ENCODE data around the gene TRUB2.

The TRUB2 gene

DNA sequence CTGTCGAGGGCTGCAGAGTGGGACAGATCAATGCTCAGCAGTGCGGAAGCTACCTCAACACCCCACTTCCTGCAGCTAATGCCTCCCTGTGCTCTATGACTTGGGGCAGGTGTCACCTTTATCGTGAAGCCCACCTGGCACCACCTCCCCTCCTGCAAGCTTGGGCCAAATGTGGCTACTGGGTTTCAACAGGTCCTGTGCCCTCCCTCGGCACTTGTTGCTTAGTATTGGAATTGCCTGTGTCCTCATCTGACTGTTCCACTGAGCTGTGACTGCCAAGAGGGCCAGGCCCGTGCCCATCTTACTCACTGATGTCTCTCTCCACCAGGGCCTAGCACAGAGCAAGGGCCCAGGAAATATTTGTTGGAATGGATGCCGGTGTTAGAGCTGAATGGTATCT is 27.5 kb upstream of the TRUB2 start:
- no peak overlapping the region for H3K9ac ChIP-seq (ENCODE audit: insufficient read length, low read depth)
- H3K27me3 ChIP-seq (ENCODE audit: insufficient read depth, insufficient read length), result no peaks in the 10 kb centered on the region
- H3K4me1 ChIP-seq (ENCODE audit: insufficient read depth, insufficient read length), result no peaks in the 10 kb centered on the region
- H3K36me3 ChIP-seq (ENCODE audit: insufficient read depth, insufficient read length, low read length), result peaks cover 78% of the 10 kb centered on the region
- H3K4me3 ChIP-seq (ENCODE audit: insufficient read length, low read depth), result no peak overlapping the region
- TF ChIP-seq SUZ12 (IDR thresholded peaks at IDR 0.05; ENCODE audit: extremely low read depth, insufficient read depth, insufficient read length) (no peak), YY1 (IDR thresholded peaks at IDR 0.05; ENCODE audit: insufficient read depth, insufficient read length) (no peak), ZNF274 (IDR thresholded peaks at IDR 0.05; ENCODE audit: low read depth, low read length) (no peak)
- H3K9me3 ChIP-seq (ENCODE audit: insufficient read depth, low read length), result no peaks in the 10 kb centered on the region
- DNase-seq (ENCODE audit: low read depth, low spot score), result no peak

DNA sequence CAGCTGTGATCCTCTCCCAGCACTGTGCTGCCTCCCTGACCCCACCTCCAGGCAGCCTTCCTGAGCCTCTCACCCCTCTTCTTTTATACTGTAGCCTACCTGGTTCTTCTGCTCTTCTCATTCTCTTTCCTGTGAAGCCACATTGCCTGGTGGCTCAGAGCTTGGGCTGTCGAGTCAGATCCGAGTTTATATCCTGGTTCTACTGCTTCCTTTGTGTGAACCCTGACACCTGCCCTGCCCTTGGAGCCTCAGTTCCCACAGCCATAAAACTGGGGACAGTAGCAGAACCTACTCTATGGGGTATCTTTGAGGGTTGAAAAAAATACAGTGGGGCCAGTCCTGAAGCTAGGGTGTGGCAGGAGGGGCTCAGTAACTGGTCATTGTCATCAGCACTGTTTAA is 26.9 kb upstream of the TRUB2 start:
- Histone ChIP-seq H3K36me3 (ENCODE audit: insufficient read depth, insufficient read length, low read length) (peaks cover 80% of the 10 kb centered on the region), H3K4me3 (ENCODE audit: insufficient read length, low read depth) (no peak overlapping the region), H3K9ac (ENCODE audit: insufficient read length, low read depth) (no peak overlapping the region), H3K27me3 (ENCODE audit: insufficient read depth, insufficient read length) (no peaks in the 10 kb centered on the region), H3K9me3 (ENCODE audit: insufficient read depth, low read length) (no peaks in the 10 kb centered on the region), H3K4me1 (ENCODE audit: insufficient read depth, insufficient read length) (no peaks in the 10 kb centered on the region)
- DNase-seq (ENCODE audit: low read depth, low spot score), result no peak
- TF ChIP-seq YY1 (IDR thresholded peaks at IDR 0.05; ENCODE audit: insufficient read depth, insufficient read length) (no peak), SUZ12 (IDR thresholded peaks at IDR 0.05; ENCODE audit: extremely low read depth, insufficient read depth, insufficient read length) (no peak), ZNF274 (IDR thresholded peaks at IDR 0.05; ENCODE audit: low read depth, low read length) (no peak)

DNA sequence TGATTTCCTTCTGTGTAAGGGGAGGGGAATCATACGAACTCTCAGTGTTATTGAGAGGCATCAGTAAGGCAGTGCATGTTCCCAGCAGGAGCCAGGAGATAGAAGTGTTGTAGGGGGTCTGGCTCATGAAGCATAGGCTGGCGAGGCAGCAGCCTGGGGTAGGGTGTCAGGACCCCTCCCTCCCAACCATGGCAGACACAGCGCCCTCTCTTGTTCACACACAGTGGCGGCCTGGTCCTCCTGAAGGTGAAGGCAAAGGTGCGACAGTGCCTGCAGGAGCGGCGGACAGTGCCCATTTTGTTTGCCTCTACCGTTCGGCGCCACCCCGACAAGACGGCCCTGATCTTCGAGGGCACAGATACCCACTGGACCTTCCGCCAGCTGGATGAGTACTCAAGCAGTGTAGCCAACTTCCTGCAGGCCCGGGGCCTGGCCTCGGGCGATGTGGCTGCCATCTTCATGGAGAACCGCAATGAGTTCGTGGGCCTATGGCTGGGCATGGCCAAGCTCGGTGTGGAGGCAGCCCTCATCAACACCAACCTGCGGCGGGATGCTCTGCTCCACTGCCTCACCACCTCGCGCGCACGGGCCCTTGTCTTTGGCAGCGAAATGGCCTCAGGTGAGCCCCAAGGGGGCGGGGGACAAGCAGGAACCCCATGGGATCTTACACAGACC is 22.8 kb upstream of the TRUB2 start:
- Histone ChIP-seq H3K9ac (ENCODE audit: insufficient read length, low read depth) (no peak overlapping the region), H3K27me3 (ENCODE audit: insufficient read depth, insufficient read length) (no peaks in the 10 kb centered on the region), H3K9me3 (ENCODE audit: insufficient read depth, low read length) (no peaks in the 10 kb centered on the region), H3K4me3 (ENCODE audit: insufficient read length, low read depth) (no peak overlapping the region), H3K4me1 (ENCODE audit: insufficient read depth, insufficient read length) (no peaks in the 10 kb centered on the region), H3K36me3 (ENCODE audit: insufficient read depth, insufficient read length, low read length) (peaks cover 75% of the 10 kb centered on the region)
- TF ChIP-seq SUZ12 (IDR thresholded peaks at IDR 0.05; ENCODE audit: extremely low read depth, insufficient read depth, insufficient read length), result no peak
- TF ChIP-seq ZNF274 (IDR thresholded peaks at IDR 0.05; ENCODE audit: low read depth, low read length), result no peak
- no peak for TF ChIP-seq YY1 (IDR thresholded peaks at IDR 0.05; ENCODE audit: insufficient read depth, insufficient read length)
- DNase-seq (ENCODE audit: low read depth, low spot score), result no peak

GRCh38 chr9:128343855-128344254 is 21.6 kb upstream of the TRUB2 start:
- no peak overlapping the region for H3K4me3 ChIP-seq (ENCODE audit: insufficient read length, low read depth)
- DNase-seq (ENCODE audit: low read depth, low spot score), result no peak
- no peak for TF ChIP-seq YY1 (IDR thresholded peaks at IDR 0.05; ENCODE audit: insufficient read depth, insufficient read length)
- TF ChIP-seq ZNF274 (IDR thresholded peaks at IDR 0.05; ENCODE audit: low read depth, low read length), result no peak
- no peak for TF ChIP-seq SUZ12 (IDR thresholded peaks at IDR 0.05; ENCODE audit: extremely low read depth, insufficient read depth, insufficient read length)
- H3K9me3 ChIP-seq (ENCODE audit: insufficient read depth, low read length), result no peaks in the 10 kb centered on the region
- H3K36me3 ChIP-seq (ENCODE audit: insufficient read depth, insufficient read length, low read length), result peaks cover 63% of the 10 kb centered on the region
- H3K27me3 ChIP-seq (ENCODE audit: insufficient read depth, insufficient read length), result no peaks in the 10 kb centered on the region
- H3K4me1 ChIP-seq (ENCODE audit: insufficient read depth, insufficient read length), result peaks cover 3% of the 10 kb centered on the region
- no peak overlapping the region for H3K9ac ChIP-seq (ENCODE audit: insufficient read length, low read depth)

GRCh38 chr9:128342971-128343680 is 20.9 kb upstream of the TRUB2 start:
- H3K4me3 ChIP-seq (ENCODE audit: insufficient read length, low read depth), result no peak overlapping the region
- H3K9ac ChIP-seq (ENCODE audit: insufficient read length, low read depth), result no peak overlapping the region
- no peak for TF ChIP-seq ZNF274 (IDR thresholded peaks at IDR 0.05; ENCODE audit: low read depth, low read length)
- no peak for TF ChIP-seq YY1 (IDR thresholded peaks at IDR 0.05; ENCODE audit: insufficient read depth, insufficient read length)
- peaks cover 3% of the 10 kb centered on the region for H3K4me1 ChIP-seq (ENCODE audit: insufficient read depth, insufficient read length)
- H3K9me3 ChIP-seq (ENCODE audit: insufficient read depth, low read length), result no peaks in the 10 kb centered on the region
- peaks cover 56% of the 10 kb centered on the region for H3K36me3 ChIP-seq (ENCODE audit: insufficient read depth, insufficient read length, low read length)
- no peaks in the 10 kb centered on the region for H3K27me3 ChIP-seq (ENCODE audit: insufficient read depth, insufficient read length)
- no peak for DNase-seq (ENCODE audit: low read depth, low spot score)

- peaks cover 43% of the 10 kb centered on the region for H3K36me3 ChIP-seq (ENCODE audit: insufficient read depth, insufficient read length, low read length)
- peak overlapping the region; percentile 66 for H3K4me3 ChIP-seq (ENCODE audit: insufficient read length, low read depth)
- no peaks in the 10 kb centered on the region for H3K27me3 ChIP-seq (ENCODE audit: insufficient read depth, insufficient read length)
- peak overlapping the region; percentile 80 for H3K9ac ChIP-seq (ENCODE audit: insufficient read length, low read depth)
- no peak for DNase-seq (ENCODE audit: low read depth, low spot score)
- no peaks in the 10 kb centered on the region for H3K9me3 ChIP-seq (ENCODE audit: insufficient read depth, low read length)
- peaks cover 3% of the 10 kb centered on the region for H3K4me1 ChIP-seq (ENCODE audit: insufficient read depth, insufficient read length)
- TF ChIP-seq ZNF274 (IDR thresholded peaks at IDR 0.05; ENCODE audit: low read depth, low read length), result no peak
- no peak for TF ChIP-seq SUZ12 (IDR thresholded peaks at IDR 0.05; ENCODE audit: extremely low read depth, insufficient read depth, insufficient read length)
- no peak for TF ChIP-seq YY1 (IDR thresholded peaks at IDR 0.05; ENCODE audit: insufficient read depth, insufficient read length)
Measured at GRCh38 chr9:128341435-128341849, 19.2 kb upstream of the TRUB2 start.

- H3K9ac ChIP-seq (ENCODE audit: insufficient read length, low read depth), result peak overlapping the region; percentile 80
- H3K36me3 ChIP-seq (ENCODE audit: insufficient read depth, insufficient read length, low read length), result peaks cover 45% of the 10 kb centered on the region
- no peaks in the 10 kb centered on the region for H3K27me3 ChIP-seq (ENCODE audit: insufficient read depth, insufficient read length)
- peaks cover 3% of the 10 kb centered on the region for H3K4me1 ChIP-seq (ENCODE audit: insufficient read depth, insufficient read length)
- peak overlapping the region; percentile 66 for H3K4me3 ChIP-seq (ENCODE audit: insufficient read length, low read depth)
- TF ChIP-seq ZNF274 (IDR thresholded peaks at IDR 0.05; ENCODE audit: low read depth, low read length) (no peak), YY1 (IDR thresholded peaks at IDR 0.05; ENCODE audit: insufficient read depth, insufficient read length) (no peak), SUZ12 (IDR thresholded peaks at IDR 0.05; ENCODE audit: extremely low read depth, insufficient read depth, insufficient read length) (no peak)
- DNase-seq (ENCODE audit: low read depth, low spot score), result no peak
- H3K9me3 ChIP-seq (ENCODE audit: insufficient read depth, low read length), result no peaks in the 10 kb centered on the region
Measured at GRCh38 chr9:128340691-128341434, 18.6 kb upstream of the TRUB2 start.
